ENCODE results near the gene HOXA4.

GRCh38 chr7:27128034-27128433 is 2.5 kb downstream of the HOXA4 start:
- no peak for TF ChIP-seq CTCF (IDR thresholded peaks at IDR 0.05)
- TF ChIP-seq POLR2A (IDR thresholded peaks at IDR 0.05), result no peak
